ENCODE results near the gene GMDS.
A peak's percentile ranks its signal among the peaks of the same experiment; 100 is the strongest.

GMDS gene

GRCh38 chr6:1901556-1901955, 343.8 kb downstream of the GMDS start:
- DNase-seq: no peak
- no peak for TF ChIP-seq CTCF (IDR thresholded peaks at IDR 0.05; ENCODE audit: low read depth, low read length)
- Histone ChIP-seq H3K36me3 (no peaks in the 10 kb centered on the region), H3K9me3 (no peaks in the 10 kb centered on the region), H3K4me1 (peaks cover 16% of the 10 kb centered on the region), H3K4me3 (ENCODE audit: low read depth, low read length) (no peak overlapping the region), H3K27me3 (no peaks in the 10 kb centered on the region)

- TF ChIP-seq CTCF (IDR thresholded peaks at IDR 0.05; ENCODE audit: low read depth, low read length): no peak
- Histone ChIP-seq H3K36me3 (no peaks in the 10 kb centered on the region), H3K9me3 (no peaks in the 10 kb centered on the region), H3K27me3 (no peaks in the 10 kb centered on the region), H3K4me1 (peaks cover 22% of the 10 kb centered on the region), H3K4me3 (ENCODE audit: low read depth, low read length) (no peak overlapping the region)
- DNase-seq: no peak
These were observed 348.5 kb downstream of the GMDS start for GRCh38 chr6:1896897-1897296.

- no peaks in the 10 kb centered on the region for H3K36me3 ChIP-seq
- H3K27me3 ChIP-seq: no peaks in the 10 kb centered on the region
- TF ChIP-seq CTCF (IDR thresholded peaks at IDR 0.05; ENCODE audit: low read depth, low read length): no peak
- H3K4me3 ChIP-seq (ENCODE audit: low read depth, low read length): no peak overlapping the region
- peaks cover 22% of the 10 kb centered on the region for H3K4me1 ChIP-seq
- no peak for DNase-seq
- H3K9me3 ChIP-seq: no peaks in the 10 kb centered on the region
These were observed 349.7 kb downstream of the GMDS start for GRCh38 chr6:1895721-1896120.

GRCh38 chr6:1894954-1895353, 350.5 kb downstream of the GMDS start:
- H3K36me3 ChIP-seq: no peaks in the 10 kb centered on the region
- no peak for DNase-seq
- H3K27me3 ChIP-seq: no peaks in the 10 kb centered on the region

GRCh38 chr6:1893470-1894130, 351.8 kb downstream of the GMDS start:
- H3K36me3 ChIP-seq: no peaks in the 10 kb centered on the region
- no peaks in the 10 kb centered on the region for H3K27me3 ChIP-seq
- peak; percentile 78 for DNase-seq
- peak; percentile 76 for TF ChIP-seq CTCF (IDR thresholded peaks at IDR 0.05; ENCODE audit: low read depth, low read length)
- H3K4me3 ChIP-seq (ENCODE audit: low read depth, low read length): no peak overlapping the region
- no peaks in the 10 kb centered on the region for H3K9me3 ChIP-seq
- H3K4me1 ChIP-seq: peaks cover 22% of the 10 kb centered on the region

More at GRCh38 chr6:1894954-1895353, 350.5 kb downstream of the GMDS start:
- Histone ChIP-seq H3K9me3 (no peaks in the 10 kb centered on the region), H3K4me1 (peaks cover 22% of the 10 kb centered on the region), H3K4me3 (ENCODE audit: low read depth, low read length) (no peak overlapping the region)
- TF ChIP-seq CTCF (IDR thresholded peaks at IDR 0.05; ENCODE audit: low read depth, low read length): no peak

- H3K4me1 ChIP-seq: peaks cover 22% of the 10 kb centered on the region
- DNase-seq: peak; percentile 63
- H3K9me3 ChIP-seq: no peaks in the 10 kb centered on the region
- no peak for TF ChIP-seq CTCF (IDR thresholded peaks at IDR 0.05; ENCODE audit: low read depth, low read length)
- H3K36me3 ChIP-seq: no peaks in the 10 kb centered on the region
- no peaks in the 10 kb centered on the region for H3K27me3 ChIP-seq
- no peak overlapping the region for H3K4me3 ChIP-seq (ENCODE audit: low read depth, low read length)
These were observed 352.7 kb downstream of the GMDS start for GRCh38 chr6:1892716-1893115.
